ENCODE data around the gene MAPKAP1.

DNA sequence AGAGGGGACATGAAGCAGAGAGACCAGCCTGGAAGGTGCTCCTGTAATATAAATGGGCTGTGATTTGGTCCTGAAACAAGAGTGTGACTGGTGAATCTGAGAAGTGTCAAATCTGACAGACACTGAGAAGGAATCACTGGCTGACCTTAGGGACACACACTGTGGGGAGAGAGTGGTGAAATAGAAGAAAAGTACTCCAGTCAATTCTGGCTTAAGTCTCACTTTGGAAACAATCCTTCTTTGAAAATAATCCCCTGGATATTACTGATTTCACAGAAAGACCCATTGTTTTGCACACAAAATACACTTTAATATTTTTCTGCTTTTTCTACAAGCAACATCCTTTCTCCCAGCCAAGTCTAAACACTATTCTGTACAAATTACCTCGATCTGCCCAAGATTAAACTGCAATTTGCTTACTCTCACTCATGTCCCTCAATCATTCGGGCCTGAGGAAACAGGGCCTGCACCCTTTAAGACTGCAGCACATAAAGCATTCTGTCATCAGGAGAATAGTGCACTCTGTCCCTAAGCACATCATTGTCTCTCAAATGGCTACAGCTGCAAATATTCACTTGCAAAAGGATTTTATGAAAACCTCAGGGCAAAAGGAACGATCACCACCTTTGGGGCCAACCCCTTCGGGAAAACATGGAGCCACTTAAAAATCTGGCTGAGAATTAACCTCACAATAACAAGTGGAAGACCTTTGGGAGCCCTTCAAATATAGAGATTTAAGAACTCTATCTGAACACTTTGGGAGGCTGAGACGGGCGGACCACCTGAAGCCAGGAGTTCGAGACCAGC lies 68.6 kb downstream of the MAPKAP1 start:
- TF ChIP-seq TAF1 (IDR thresholded peaks at IDR 0.05; ENCODE audit: low read depth, low read length), result no peak
- TF ChIP-seq POLR2A (IDR thresholded peaks at IDR 0.05; ENCODE audit: low read depth, low read length), result no peak
